ENCODE data around the gene NCKAP5. TPM values are rescaled to one million over a fixed set of nuclear protein-coding genes. Genes with fewer than 3 reads are reported as not detected.

Gene NCKAP5
- total and polyA plus RNA-seq, 2 donors (not counting 1 experiment from before 2014, with no cell fraction given), result not detected

DNA sequence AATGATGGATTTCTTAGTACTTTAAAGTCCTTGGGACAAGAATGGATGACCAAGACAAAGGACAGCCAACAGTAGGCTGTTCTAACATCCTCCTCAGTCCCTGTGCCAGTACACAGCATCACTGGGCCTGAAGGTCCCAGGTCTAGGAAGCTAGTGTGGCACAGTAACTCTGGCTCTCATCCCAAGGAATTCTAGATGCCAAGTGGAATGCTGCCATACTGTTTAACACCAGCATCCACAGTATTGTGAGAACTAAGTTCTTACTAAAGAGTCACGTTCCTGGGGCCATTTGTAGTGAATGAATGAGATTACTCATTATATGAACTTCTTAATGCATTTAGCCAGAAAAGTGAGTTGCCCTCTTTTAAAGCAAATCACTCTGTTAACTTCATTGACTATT, 830.0 kb downstream of the NCKAP5 start:
- Histone ChIP-seq H3K27ac (ENCODE audit: low read length in 2 of 2) (no peak overlapping the region), H3K4me1 (ENCODE audit: control insufficient read depth in 2 of 2, insufficient read depth in 2 of 2, low read length in 2 of 2) (no peaks in the 10 kb centered on the region), H2AFZ (ENCODE audit: insufficient read depth, low read depth, low read length, poor library complexity, severe bottlenecking) (no peak overlapping the region), H3K27me3 (replicated peaks in 1 of 4; ENCODE audit: control extremely low read depth in 1 of 4, control insufficient read depth in 3 of 4, insufficient read depth in 4 of 4, low read length in 3 of 4) (no peaks in the 10 kb centered on the region), H3K36me3 (replicated peaks in 1 of 2; ENCODE audit: control extremely low read depth in 1 of 2, control insufficient read depth in 1 of 2, extremely low read depth in 1 of 2, insufficient read depth in 2 of 2, low read length in 1 of 2) (no peaks in the 10 kb centered on the region), H3K4me2 (replicated peaks; ENCODE audit: low read depth, low read length, poor library complexity, severe bottlenecking) (no peak overlapping the region), H3K9me3 (ENCODE audit: control extremely low read depth in 1 of 3, control insufficient read depth in 2 of 3, insufficient read depth in 1 of 3, low read length in 2 of 3) (peaks cover 0 to 6% (median 0%) of the 10 kb centered on the region in 3 donors), H3K79me2 (ENCODE audit: control insufficient read depth, insufficient read depth, low read length) (no peaks in the 10 kb centered on the region), H4K20me1 (ENCODE audit: control insufficient read depth, insufficient read depth, low read length, poor library complexity, severe bottlenecking) (no peaks in the 10 kb centered on the region), H3K4me3 (ENCODE audit: control extremely low read depth in 1 of 5, extremely low read depth in 1 of 5, insufficient read depth in 1 of 5, low read depth in 2 of 5, low read length in 4 of 5) (no peak overlapping the region), H3K9ac (ENCODE audit: low read length) (no peak overlapping the region)
- Mint-ChIP-seq H3K9me3 (ENCODE audit: insufficient read depth) (no peaks in the 10 kb centered on the region), H3K4me1 (no peaks in the 10 kb centered on the region), H3K27ac (no peak overlapping the region), H3K27me3 (no peaks in the 10 kb centered on the region), H3K4me3 (no peak overlapping the region)
- DNase-seq (no peak), ATAC-seq (ENCODE audit: low read depth) (no peak)
- intact Hi-C loops (cut with micrococcal nuclease), result no loop called here
- POLR2A ChIA-PET, result no interaction called here
- CTCF ChIA-PET, result no interaction called here
- WGBS (ENCODE audit: insufficient coverage), result no CpG with 5 or more reads among the region's 1 CpG
- TF ChIP-seq EZH2 (IDR thresholded peaks at IDR 0.05; ENCODE audit: borderline replicate concordance, insufficient read depth, low read depth, low read length, poor library complexity, severe bottlenecking) (no peak), CTCF (IDR thresholded peaks at IDR 0.05) (no peak)

DNA sequence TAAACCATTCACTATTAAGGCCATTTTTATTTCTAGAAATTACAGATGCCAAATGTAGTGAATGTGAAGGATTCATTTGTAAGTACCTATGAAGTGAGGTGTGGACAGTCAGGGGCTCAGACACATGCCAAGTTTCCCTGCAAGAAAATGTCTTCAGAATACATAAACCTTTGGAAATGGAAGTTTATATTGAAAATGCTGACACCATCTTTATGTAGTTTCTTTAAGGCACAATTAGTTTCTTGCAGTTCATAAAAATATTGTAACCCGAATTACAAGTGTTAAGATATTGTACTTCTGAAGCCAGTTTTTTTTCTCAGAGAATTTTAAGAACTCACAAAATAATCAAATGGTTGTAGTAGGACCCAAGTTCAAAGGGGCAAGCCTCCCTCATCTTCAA, 832.2 kb downstream of the NCKAP5 start:
- Histone ChIP-seq H4K20me1 (ENCODE audit: control insufficient read depth, insufficient read depth, low read length, poor library complexity, severe bottlenecking) (no peaks in the 10 kb centered on the region), H3K36me3 (replicated peaks in 1 of 2; ENCODE audit: control extremely low read depth in 1 of 2, control insufficient read depth in 1 of 2, extremely low read depth in 1 of 2, insufficient read depth in 2 of 2, low read length in 1 of 2) (no peaks in the 10 kb centered on the region), H2AFZ (ENCODE audit: insufficient read depth, low read depth, low read length, poor library complexity, severe bottlenecking) (no peak overlapping the region), H3K4me2 (replicated peaks; ENCODE audit: low read depth, low read length, poor library complexity, severe bottlenecking) (no peak overlapping the region), H3K9ac (ENCODE audit: low read length) (no peak overlapping the region), H3K27me3 (replicated peaks in 1 of 4; ENCODE audit: control extremely low read depth in 1 of 4, control insufficient read depth in 3 of 4, insufficient read depth in 4 of 4, low read length in 3 of 4) (no peaks in the 10 kb centered on the region), H3K9me3 (ENCODE audit: control extremely low read depth in 1 of 3, control insufficient read depth in 2 of 3, insufficient read depth in 1 of 3, low read length in 2 of 3) (peaks cover 0 to 9% (median 0%) of the 10 kb centered on the region in 3 donors), H3K4me3 (ENCODE audit: control extremely low read depth in 1 of 5, extremely low read depth in 1 of 5, insufficient read depth in 1 of 5, low read depth in 2 of 5, low read length in 4 of 5) (no peak overlapping the region), H3K79me2 (ENCODE audit: control insufficient read depth, insufficient read depth, low read length) (no peaks in the 10 kb centered on the region), H3K4me1 (ENCODE audit: control insufficient read depth in 2 of 2, insufficient read depth in 2 of 2, low read length in 2 of 2) (no peaks in the 10 kb centered on the region), H3K27ac (ENCODE audit: low read length in 2 of 2) (no peak overlapping the region)
- DNase-seq (no peak), ATAC-seq (ENCODE audit: low read depth) (no peak)
- ChIA-PET POLR2A (no interaction called here), CTCF (no interaction called here)
- H3K27me3 Mint-ChIP-seq, result no peaks in the 10 kb centered on the region
- H3K9me3 Mint-ChIP-seq (ENCODE audit: insufficient read depth), result no peaks in the 10 kb centered on the region
- TF ChIP-seq CTCF (IDR thresholded peaks at IDR 0.05) (no peak), EZH2 (IDR thresholded peaks at IDR 0.05; ENCODE audit: borderline replicate concordance, insufficient read depth, low read depth, low read length, poor library complexity, severe bottlenecking) (no peak)
- intact Hi-C loops (cut with micrococcal nuclease), result no loop called here
- no peaks in the 10 kb centered on the region for H3K4me1 Mint-ChIP-seq
- no peak overlapping the region for H3K4me3 Mint-ChIP-seq
- no peak overlapping the region for H3K27ac Mint-ChIP-seq
- no CpG with 5 or more reads among the region's 1 CpG for WGBS (ENCODE audit: insufficient coverage)
